H9 (cell line): ENCODE results near the gene XIAP. TPM values are rescaled to one million over a fixed set of nuclear protein-coding genes. Genes with fewer than 3 reads are reported as not detected.

Experiments
- DNase-seq: peaks from one replicate; pipeline ENCODE4 v3.0.0-alpha.2; 2017
- H2AFZ ChIP-seq: one replicate; pipeline ENCODE4 v1.6.1; 2013; ENCODE audit warnings: mild to moderate bottlenecking, low read length, control low read depth, moderate library complexity
- H2AK5ac ChIP-seq: 2 replicates; pipeline ENCODE4 v1.6.1; 2013; ENCODE audit warnings: low read length, control low read depth, mixed read lengths; ENCODE audit not compliant: insufficient read length
- H2BK120ac ChIP-seq: one replicate; pipeline ENCODE4 v1.6.1; 2013; ENCODE audit warnings: low read depth, mild to moderate bottlenecking, low read length, control low read depth, inconsistent platforms; ENCODE audit not compliant: poor library complexity, severe bottlenecking
- H2BK12ac ChIP-seq: 2 replicates; pipeline ENCODE4 v1.6.1; 2013; ENCODE audit warnings: low read length, control low read depth, mixed read lengths, low read depth; ENCODE audit not compliant: insufficient read length
- H2BK15ac ChIP-seq: 2 replicates; pipeline ENCODE4 v1.6.1; 2013; ENCODE audit warnings: low read depth, low read length, control low read depth
- H2BK20ac ChIP-seq: one replicate; pipeline ENCODE4 v1.6.1; 2013; ENCODE audit warnings: low read depth, mild to moderate bottlenecking, low read length, control low read depth, inconsistent platforms; ENCODE audit not compliant: poor library complexity, severe bottlenecking
- H2BK5ac ChIP-seq: 2 replicates; pipeline ENCODE4 v1.6.1; 2013; ENCODE audit warnings: low read length, control low read depth, mixed read lengths; ENCODE audit not compliant: insufficient read length
- H3K14ac ChIP-seq: 2 replicates; pipeline ENCODE4 v1.6.1; 2013; ENCODE audit warnings: low read length, control low read depth; ENCODE audit not compliant: insufficient read depth
- H3K18ac ChIP-seq: 2 replicates; pipeline ENCODE4 v1.6.1; 2013; ENCODE audit warnings: low read depth, mild to moderate bottlenecking, mixed read lengths, low read length, control low read depth; ENCODE audit not compliant: insufficient read length
- H3K23ac ChIP-seq: 2 replicates; pipeline ENCODE4 v1.6.1; 2013; ENCODE audit warnings: low read length, control low read depth, mixed read lengths, low read depth; ENCODE audit not compliant: insufficient read length
- H3K23me2 ChIP-seq: 2 replicates; pipeline ENCODE4 v1.6.1; 2013; ENCODE audit warnings: low read depth, mild to moderate bottlenecking, mixed read lengths, low read length, control low read depth; ENCODE audit not compliant: insufficient read length, poor library complexity, severe bottlenecking
- H3K27ac ChIP-seq: 2 replicates; pipeline ENCODE4 v1.5.1; 2013; ENCODE audit warnings: low read length, control low read depth, mixed read lengths, low read depth; ENCODE audit not compliant: insufficient read length
- H3K27me3 ChIP-seq: 2 replicates; pipeline ENCODE4 v1.6.1; 2013; ENCODE audit warnings: low read length, control low read depth, inconsistent platforms; ENCODE audit not compliant: insufficient read depth
- H3K4ac ChIP-seq: 2 replicates; pipeline ENCODE4 v1.6.1; 2013; ENCODE audit warnings: low read depth, mild to moderate bottlenecking, control low read depth, inconsistent platforms, low read length, moderate library complexity
- H3K4me1 ChIP-seq: 2 replicates; pipeline ENCODE4 v1.6.1; 2013; ENCODE audit warnings: low read length, control low read depth, inconsistent platforms; ENCODE audit not compliant: insufficient read depth
- H3K4me2 ChIP-seq: 2 replicates; pipeline ENCODE4 v1.6.1; 2013; ENCODE audit warnings: low read length, control low read depth, mixed read lengths; ENCODE audit not compliant: insufficient read length, insufficient read depth
- H3K56ac ChIP-seq: 2 replicates; pipeline ENCODE4 v1.6.1; 2013; ENCODE audit warnings: low read depth, mild to moderate bottlenecking, mixed read lengths, low read length, control low read depth; ENCODE audit not compliant: insufficient read length
- H3K79me1 ChIP-seq: 2 replicates; pipeline ENCODE4 v1.6.1; 2013; ENCODE audit warnings: low read depth, mild to moderate bottlenecking, moderate library complexity, low read length, control low read depth, inconsistent platforms; ENCODE audit not compliant: insufficient read depth, poor library complexity, severe bottlenecking
- H3K79me2 ChIP-seq: 2 replicates; pipeline ENCODE4 v1.6.1; 2013; ENCODE audit warnings: low read length, control low read depth, inconsistent platforms; ENCODE audit not compliant: insufficient read depth
- H3K9ac ChIP-seq: 2 replicates; pipeline ENCODE4 v1.6.1; 2013; ENCODE audit warnings: low read length, control low read depth, mixed read lengths; ENCODE audit not compliant: insufficient read length; ENCODE audit errors: extremely low read depth
- H3K9me3 ChIP-seq: one replicate; pipeline ENCODE4 v1.6.1; 2013; ENCODE audit warnings: low read depth, low read length, inconsistent platforms; ENCODE audit not compliant: control insufficient read depth
- H3T11ph ChIP-seq: one replicate; pipeline ENCODE4 v1.6.1; 2013; ENCODE audit warnings: mild to moderate bottlenecking, low read length, control low read depth, inconsistent platforms
- H4K20me1 ChIP-seq: one replicate; pipeline ENCODE4 v1.6.1; 2013; ENCODE audit not compliant: control insufficient read depth, insufficient read length, insufficient read depth
- H4K5ac ChIP-seq: 2 replicates; pipeline ENCODE4 v1.6.1; 2013; ENCODE audit warnings: low read depth, mild to moderate bottlenecking, mixed read lengths, low read length, control low read depth; ENCODE audit not compliant: insufficient read length
- H4K8ac ChIP-seq: replicated peaks from 2 replicates; pipeline ENCODE4 v1.6.1; 2013; ENCODE audit warnings: low read length, control low read depth, mixed read lengths, low read depth; ENCODE audit not compliant: insufficient read length
- H4K91ac ChIP-seq: 2 replicates; pipeline ENCODE4 v1.6.1; 2013; ENCODE audit warnings: low read depth, mild to moderate bottlenecking, moderate library complexity, mixed read lengths, low read length, control low read depth; ENCODE audit not compliant: insufficient read length
- H3K27ac Mint-ChIP-seq, 3 experiments: 2 replicates in 2 of 3; 3 replicates in 1 of 3; pipeline ENCODE4 v1.8.0; 2020 to 2021; ENCODE audit warnings: mixed read lengths in 3 of 3, mild to moderate bottlenecking in 1 of 3, moderate library complexity in 1 of 3
- H3K27me3 Mint-ChIP-seq: 2 replicates; pipeline ENCODE4 v1.8.0; 2021; ENCODE audit warnings: low read depth, mild to moderate bottlenecking, moderate library complexity, mixed read lengths
- H3K36me3 Mint-ChIP-seq, 3 experiments: 2 replicates in 2 of 3; 3 replicates in 1 of 3; pipeline ENCODE4 v1.8.0; 2020 to 2021; ENCODE audit warnings: low read depth in 3 of 3, mixed read lengths in 3 of 3; ENCODE audit not compliant: insufficient read depth in 1 of 3
- H3K4me1 Mint-ChIP-seq, 2 experiments: 2 replicates each; pipeline ENCODE4 v1.8.0; 2020; ENCODE audit warnings: mixed read lengths in 2 of 2
- H3K4me3 Mint-ChIP-seq, 2 experiments: 2 replicates in 1 of 2; 3 replicates in 1 of 2; pipeline ENCODE4 v1.8.0; 2020 to 2021; ENCODE audit warnings: mild to moderate bottlenecking in 2 of 2, mixed read lengths in 2 of 2, moderate library complexity in 1 of 2
- H3K9me3 Mint-ChIP-seq, 2 experiments: 2 replicates in 1 of 2; 3 replicates in 1 of 2; pipeline ENCODE4 v1.8.0; 2020; ENCODE audit warnings: mild to moderate bottlenecking in 2 of 2, mixed read lengths in 2 of 2, moderate library complexity in 1 of 2
- CTCF ChIP-seq: fragments of 200-600 bp; sonication (generic); conservative IDR thresholded peaks from 3 replicates; pipeline ENCODE4 v1.8.0; 2021; ENCODE audit warnings: antibody characterized with exemption, mild to moderate bottlenecking
- WGBS: extraction: QIAGEN DNeasy Blood & Tissue Kit; methylation state at CpG from one replicate; pipeline ENCODE4 v1.1.7; 2013; ENCODE audit warnings: missing lambda C conversion rate, low lambda C conversion rate, mixed read lengths; ENCODE audit not compliant: insufficient read length; ENCODE audit errors: extremely low coverage; 5-methylcytosine and 5-hydroxymethylcytosine counted together
- total RNA-seq: library from RNA; stranded (reverse); gene quantifications from 2 replicates; pipeline ENCODE4 v1.2.1, GENCODE V29; 2021

The XIAP gene
- total RNA-seq, 1 experiment from 2014 or later = 40.5 TPM

GRCh38 chrX:123923211-123923610 lies 63.4 kb downstream of the XIAP start:
- H3K27ac ChIP-seq = no peak overlapping the region

More at GRCh38 chrX:123923211-123923610, 63.4 kb downstream of the XIAP start:
- TF ChIP-seq CTCF = no peak
- Histone ChIP-seq H3K23ac (no peak overlapping the region), H3K9me3 (peaks cover 4% of the 10 kb centered on the region), H3K23me2 (no peaks in the 10 kb centered on the region), H3K79me2 (no peaks in the 10 kb centered on the region), H4K20me1 (no peaks in the 10 kb centered on the region), H4K5ac (no peak overlapping the region), H3K9ac (no peak overlapping the region), H2BK120ac (no peak overlapping the region), H3K56ac (no peak overlapping the region), H2BK12ac (no peak overlapping the region), H3K4ac (no peak overlapping the region), H3K79me1 (no peaks in the 10 kb centered on the region), H4K8ac (no peak overlapping the region), H3K4me1 (peaks cover 3% of the 10 kb centered on the region; the same call in 1 of the 2 replicates), H3K18ac (no peak overlapping the region), H3K27me3 (no peaks in the 10 kb centered on the region), H3K4me2 (no peak overlapping the region), H2AFZ (no peak overlapping the region), H2BK20ac (no peak overlapping the region), H3T11ph (no peak overlapping the region), H2BK5ac (no peak overlapping the region), H4K91ac (no peak overlapping the region), H3K14ac (no peak overlapping the region), H2BK15ac (no peak overlapping the region), H2AK5ac (no peak overlapping the region)
- DNase-seq = no peak
- Mint-ChIP-seq H3K4me3 (no peak overlapping the region), H3K9me3 (peaks cover 10 to 50% of the 10 kb centered on the region in 2 experiments), H3K4me1 (peaks cover 6 to 7% of the 10 kb centered on the region in 2 experiments), H3K36me3 (peaks cover 0 to 5% (median 0%) of the 10 kb centered on the region in 3 experiments; a peak in 3 of 7 replicates), H3K27ac (peak overlapping the region in 1 of 3 experiments; percentile 76; a peak in 3 of 7 replicates), H3K27me3 (no peaks in the 10 kb centered on the region)
- WGBS = no CpG with 5 or more reads among the region's 2 CpGs
